Gastroesophageal sphincter (tissue), 3 donors: ENCODE data around the gene SHISA9.

Experiments
- CTCF ChIP-seq, 4 experiments: fragments of 200-600 bp in 2 of 4; fragments of 450-650 bp in 2 of 4; sonication (generic) in 1 of 4; IDR thresholded peaks; one replicate each; pipeline ENCODE4 v1.5.1; 2017 to 2019; ENCODE audit warnings: antibody characterized with exemption in 4 of 4, mild to moderate bottlenecking in 2 of 4, moderate library complexity in 2 of 4
- POLR2AphosphoS5 ChIP-seq: sonication (generic); formaldehyde crosslinking; IDR thresholded peaks from one replicate; pipeline ENCODE4 v1.6.1; 2017; ENCODE audit warnings: antibody characterized with exemption

GRCh38 chr16:13205352-13205751 lies 304.0 kb downstream of the SHISA9 start:
- no peak for TF ChIP-seq CTCF (IDR thresholded peaks at IDR 0.05)
- TF ChIP-seq POLR2AphosphoS5, result no peak
